SK-N-SH (cell line): ENCODE data around the gene C9orf50. TPM values are rescaled to one million over a fixed set of nuclear protein-coding genes. Genes with fewer than 3 reads are reported as not detected.

ENCODE experiments used
- CTCF ChIA-PET: fragments of 300-600, 350-600 bp; formaldehyde crosslinking; extraction: SDS; loops from one replicate; lab custom pipeline; 2021; lab: Yijun Ruan, JAX
- POLR2A ChIA-PET: fragments of 350-600 bp; sonication (Branson Sonifier 250); formaldehyde crosslinking; extraction: SDS; loops from one replicate; lab custom pipeline; 2020; ENCODE audit warnings: antibody characterized with exemption, inconsistent platforms; lab: Yijun Ruan, JAX
- DNase-seq: peaks from one replicate; pipeline ENCODE4 v3.0.0; 2012
- H2AFZ ChIP-seq: fragments of 200-600 bp; sonication (generic); 2 replicates; pipeline ENCODE4 v1.8.1; 2016; ENCODE audit warnings: antibody characterized with exemption, mild to moderate bottlenecking, low read depth
- H3F3A ChIP-seq: fragments of 200-600 bp; sonication (generic); replicated peaks from 2 replicates; pipeline ENCODE3; 2016; ENCODE audit warnings: antibody characterized with exemption, mild to moderate bottlenecking; ENCODE audit not compliant: insufficient read depth
- H3K27ac ChIP-seq, 2 experiments: fragments of 200-500 bp in 1 of 2; fragments of 200-600 bp in 1 of 2; sonication (Bioruptor generic) in 1 of 2; sonication (generic), shearing (Covaris generic) in 1 of 2; 2 replicates each; pipeline versions ENCODE4 v1.5.1 to v1.6.1; 2014 to 2016; ENCODE audit warnings: low read depth in 2 of 2, inconsistent platforms in 1 of 2, low read length in 1 of 2, mild to moderate bottlenecking in 1 of 2, mixed read lengths in 1 of 2
- H3K27me3 ChIP-seq: fragments of 200-600 bp; sonication (generic), shearing (Covaris generic); 2 replicates; pipeline ENCODE4 v1.6.1; 2016; ENCODE audit warnings: mixed run types; ENCODE audit not compliant: insufficient read depth
- H3K36me3 ChIP-seq, 2 experiments: fragments of 200-500 bp in 1 of 2; fragments of 200-600 bp in 1 of 2; sonication (Bioruptor generic) in 1 of 2; sonication (generic) in 1 of 2; replicated peaks in 1 of 2; 2 replicates each; pipeline versions ENCODE3 to v1.5.1; 2014 to 2016; ENCODE audit warnings: low read length in 1 of 2, mild to moderate bottlenecking in 1 of 2; ENCODE audit not compliant: insufficient read depth in 2 of 2, control insufficient read depth in 1 of 2
- H3K4me1 ChIP-seq, 2 experiments: fragments of 200-500 bp in 1 of 2; fragments of 200-600 bp in 1 of 2; sonication (Bioruptor generic) in 1 of 2; sonication (generic), shearing (Covaris generic) in 1 of 2; 2 replicates each; pipeline versions ENCODE4 v1.5.1 to v1.6.1; 2014 to 2016; ENCODE audit warnings: low read depth in 1 of 2, low read length in 1 of 2, mixed run types in 1 of 2; ENCODE audit not compliant: insufficient read depth in 2 of 2, control insufficient read depth in 1 of 2
- H3K4me2 ChIP-seq: fragments of 200-600 bp; sonication (generic), shearing (Covaris generic); 2 replicates; pipeline ENCODE4 v1.6.1; 2017; ENCODE audit warnings: mixed run types
- H3K4me3 ChIP-seq, 2 experiments: fragments of 200-500 bp in 1 of 2; fragments of 200-600 bp in 1 of 2; sonication (Bioruptor generic) in 1 of 2; sonication (generic), shearing (Covaris generic) in 1 of 2; 2 replicates each; pipeline versions ENCODE4 v1.5.1 to v1.8.1; 2014 to 2016; ENCODE audit warnings: low read depth in 2 of 2, inconsistent platforms in 1 of 2, low read length in 1 of 2, mild to moderate bottlenecking in 1 of 2, mixed read lengths in 1 of 2, moderate library complexity in 1 of 2
- H3K79me2 ChIP-seq: fragments of 200-600 bp; sonication (generic); 2 replicates; pipeline ENCODE4 v1.8.1; 2017; ENCODE audit warnings: mild to moderate bottlenecking; ENCODE audit not compliant: insufficient read depth
- H3K9ac ChIP-seq: fragments of 200-600 bp; sonication (generic); 2 replicates; pipeline ENCODE4 v1.6.1; 2017; ENCODE audit warnings: mixed run types
- H3K9me2 ChIP-seq: fragments of 200-600 bp; sonication (generic); 2 replicates; pipeline ENCODE4 v1.6.1; 2017; ENCODE audit warnings: mixed run types
- H3K9me3 ChIP-seq: fragments of 200-600 bp; sonication (generic); 2 replicates; pipeline ENCODE4 v1.6.1; 2017; ENCODE audit warnings: mixed run types, mild to moderate bottlenecking, moderate library complexity
- H4K20me1 ChIP-seq: fragments of 200-600 bp; sonication (generic); 2 replicates; pipeline ENCODE4 v1.6.1; 2017; ENCODE audit warnings: mild to moderate bottlenecking, mixed run types; ENCODE audit not compliant: insufficient read depth
- CTCF ChIP-seq: fragments of 200-600 bp; sonication (generic); IDR thresholded peaks from 2 replicates; pipeline ENCODE4 v1.6.1; 2017; ENCODE audit warnings: antibody characterized with exemption, mild to moderate bottlenecking, moderate library complexity
- FOSL2 ChIP-seq: IDR thresholded peaks from 2 replicates; pipeline ENCODE4 v1.4.0; 2012; ENCODE audit warnings: low read depth, mild to moderate bottlenecking, moderate library complexity, borderline replicate concordance
- FOXJ3 ChIP-seq: sonication (generic); formaldehyde crosslinking; IDR thresholded peaks from 2 replicates; pipeline ENCODE4 v1.5.1; 2020; ENCODE audit warnings: mild to moderate bottlenecking, missing genetic modification reagents
- GABPA ChIP-seq: IDR thresholded peaks from 2 replicates; pipeline ENCODE4 v1.4.0; 2012; ENCODE audit warnings: low read depth, mild to moderate bottlenecking
- JUND ChIP-seq: IDR thresholded peaks from 2 replicates; pipeline ENCODE4 v1.4.0; 2012
- MAX ChIP-seq: IDR thresholded peaks from 2 replicates; pipeline ENCODE4 v1.4.0; 2012; ENCODE audit warnings: low read depth
- PBX3 ChIP-seq: IDR thresholded peaks from 2 replicates; pipeline ENCODE4; 2012
- RXRA ChIP-seq: IDR thresholded peaks from 2 replicates; pipeline ENCODE4 v1.4.0; 2012; ENCODE audit warnings: low read depth, mild to moderate bottlenecking, borderline replicate concordance
- SMC3 ChIP-seq: IDR thresholded peaks from 2 replicates; pipeline ENCODE4 v1.6.1; 2012; ENCODE audit warnings: low read depth, low read length, improper control_type of control experiment
- USF1 ChIP-seq: IDR thresholded peaks from 2 replicates; pipeline ENCODE4 v1.4.0; 2012; ENCODE audit warnings: low read depth, borderline replicate concordance
- YY1 ChIP-seq: IDR thresholded peaks from 2 replicates; pipeline ENCODE4 v1.4.0; 2012; ENCODE audit warnings: low read depth, mild to moderate bottlenecking
- ZBTB33 ChIP-seq: IDR thresholded peaks from 2 replicates; pipeline ENCODE4 v1.4.0; 2012; ENCODE audit warnings: low read depth, borderline replicate concordance
- WGBS: methylation state at CpG from one replicate; pipeline ENCODE4 v1.1.6; 2017; ENCODE audit warnings: low lambda C conversion rate; 5-methylcytosine and 5-hydroxymethylcytosine counted together
- polyA plus RNA-seq, 3 experiments: library from polyadenylated mRNA; depleted of rRNA; stranded (reverse); fragments of >200 nt; gene quantifications; 2 replicates each; pipeline ENCODE4 v1.2.3, GENCODE V29; 2012

Gene C9orf50
- polyA plus RNA-seq, 1 of the 3 experiments (the other 2 are of a cell fraction): 0.30 TPM

- Histone ChIP-seq H3K4me1 (peaks cover 14 to 27% of the 10 kb centered on the region in 2 experiments; a peak in 3 of 4 replicates), H3K9me2 (no peaks in the 10 kb centered on the region), H3K4me2 (peak overlapping the region; percentile 33; the same call in 1 of the 2 replicates), H3K27ac (peak overlapping the region in 1 of 2 experiments; percentile 29; a peak in 1 of 4 replicates), H3K36me3 (no peaks in the 10 kb centered on the region)
- no peak for DNase-seq
- CTCF ChIA-PET: interaction anchor here (0.7 to 3.5 kb wide), 10 partner anchors 10 to 439 kb away, joined by 3 to 22 read pairs (median 4); no protein-coding TSS in a partner anchor
- TF ChIP-seq FOXJ3 (CRISPR knock-in tag) (no peak), MAX (peak; percentile 50; the same call in 1 of the 2 replicates), ZBTB33 (no peak), PBX3 (peak; percentile 66)
- TF ChIP-seq, all 33 proteins: peak for 2
- POLR2A ChIA-PET: interaction anchor here (0.8 to 2.1 kb wide), 4 partner anchors 27 to 393 kb away, joined by 4 to 8 read pairs (median 5); partner anchors contain the start of gene IER5L
- Histone ChIP-seq H2AFZ (peak overlapping the region; percentile 74; the same call in 1 of the 2 replicates), H3F3A (peaks cover 11% of the 10 kb centered on the region), H3K9me3 (no peaks in the 10 kb centered on the region), H3K79me2 (no peaks in the 10 kb centered on the region), H3K9ac (no peak overlapping the region), H4K20me1 (no peaks in the 10 kb centered on the region), H3K4me3 (no peak overlapping the region), H3K27me3 (no peaks in the 10 kb centered on the region)
- WGBS: 48% methylated on average over 11 of the region's 14 CpGs
Observed at GRCh38 chr9:129570450-129571297, 50.2 kb downstream of the C9orf50 start.

GRCh38 chr9:129569502-129570449 lies 51.1 kb downstream of the C9orf50 start:
- peaks cover 7% of the 10 kb centered on the region for H3F3A ChIP-seq
- CTCF ChIA-PET: interaction anchor here (0.7 to 3.5 kb wide), 13 partner anchors 11 to 396 kb away, joined by 3 to 22 read pairs (median 4); no protein-coding TSS in a partner anchor
- peak overlapping the region in 1 of 2 experiments; percentile 49; a peak in 1 of 4 replicates for H3K4me3 ChIP-seq
- H3K9ac ChIP-seq: no peak overlapping the region
- H3K4me2 ChIP-seq: peak overlapping the region; percentile 33; the same call in 1 of the 2 replicates
- no peaks in the 10 kb centered on the region for H3K9me3 ChIP-seq
- H3K27me3 ChIP-seq: no peaks in the 10 kb centered on the region
- DNase-seq: peak; percentile 76
- H3K27ac ChIP-seq: peak overlapping the region in 1 of 2 experiments; percentile 29; a peak in 1 of 4 replicates
- no peaks in the 10 kb centered on the region for H3K79me2 ChIP-seq
- peak overlapping the region; percentile 74; the same call in 1 of the 2 replicates for H2AFZ ChIP-seq
- H3K36me3 ChIP-seq: no peaks in the 10 kb centered on the region
- no peaks in the 10 kb centered on the region for H3K9me2 ChIP-seq
- whole genome bisulfite sequencing: 90% methylated on average over 8 of the region's 9 CpGs
- H3K4me1 ChIP-seq: peaks cover 14 to 27% of the 10 kb centered on the region in 2 experiments; a peak in 3 of 4 replicates
- POLR2A ChIA-PET: interaction anchor here (0.6 to 2.1 kb wide), 7 partner anchors 11 to 392 kb away, joined by 3 to 8 read pairs (median 4); partner anchors contain the start of gene IER5L
- no peaks in the 10 kb centered on the region for H4K20me1 ChIP-seq
- TF ChIP-seq JUND (no peak), USF1 (no peak), CTCF (peak; percentile 51), GABPA (no peak), FOSL2 (no peak), YY1 (no peak), RXRA (no peak), SMC3 (peak; percentile 42), ZBTB33 (no peak), MAX (no peak)
